AG04449 (cell line): Measurements from ENCODE around the gene HRCT1.

Experiments used
- CTCF ChIA-PET: fragments of 350-600 bp; formaldehyde crosslinking; extraction: SDS; loops from one replicate; lab custom pipeline; 2021; ENCODE audit warnings: antibody characterized with exemption; lab: Yijun Ruan, JAX
- POLR2A ChIA-PET: fragments of 400-600, 350-600 bp; formaldehyde crosslinking; extraction: SDS; loops from one replicate; lab custom pipeline; 2020; ENCODE audit warnings: antibody characterized with exemption, inconsistent platforms; lab: Yijun Ruan, JAX
- DNase-seq: peaks from one replicate; pipeline ENCODE4 v3.0.0-alpha.2; 2010; ENCODE audit warnings: low read depth, low spot score
- H3K4me3 ChIP-seq: 2 replicates; pipeline ENCODE4 v1.5.1; 2011; ENCODE audit warnings: low read depth, mild to moderate bottlenecking, control low read depth, low read length
- CTCF ChIP-seq: IDR thresholded peaks from one replicate; pipeline ENCODE4 v1.5.1; 2011; ENCODE audit warnings: mild to moderate bottlenecking, moderate library complexity, low read length, control low read depth, inconsistent platforms; ENCODE audit not compliant: insufficient read depth; ENCODE audit errors: missing control alignments

HRCT1 gene

GRCh38 chr9:35861161-35861897, 44.7 kb upstream of the HRCT1 start:
- no peak for DNase-seq
- CTCF ChIA-PET: interaction anchor here (5.0 kb wide), 1 partner anchor 21 kb away, joined by 25 read pairs; no protein-coding TSS in a partner anchor
- no peak overlapping the region for H3K4me3 ChIP-seq
- POLR2A ChIA-PET: interaction anchor here (1.0 kb wide), 1 partner anchor 13 kb away, joined by 5 read pairs; no protein-coding TSS in a partner anchor
- no peak for TF ChIP-seq CTCF

GRCh38 chr9:35862328-35862727, 43.7 kb upstream of the HRCT1 start:
- no peak for TF ChIP-seq CTCF
- no peak overlapping the region for H3K4me3 ChIP-seq

GRCh38 chr9:35863583-35863982, 42.4 kb upstream of the HRCT1 start:
- TF ChIP-seq CTCF: no peak
- CTCF ChIA-PET: interaction anchor here (0.8 to 5.0 kb wide), 4 partner anchors 19 to 82 kb away, joined by 3 to 25 read pairs (median 4); no protein-coding TSS in a partner anchor

More at GRCh38 chr9:35862328-35862727, 43.7 kb upstream of the HRCT1 start:
- CTCF ChIA-PET: interaction anchor here (5.0 kb wide), 1 partner anchor 20 kb away, joined by 25 read pairs; no protein-coding TSS in a partner anchor
- POLR2A ChIA-PET: no interaction called here
- DNase-seq: no peak

GRCh38 chr9:35864695-35865255, 41.2 kb upstream of the HRCT1 start:
- TF ChIP-seq CTCF: no peak
- POLR2A ChIA-PET: interaction anchor here (0.6 kb wide), 1 partner anchor 24 kb away, joined by 4 read pairs; no protein-coding TSS in a partner anchor
- CTCF ChIA-PET: interaction anchor here (0.6 to 5.0 kb wide), 6 partner anchors 11 to 81 kb away, joined by 3 to 25 read pairs (median 4); no protein-coding TSS in a partner anchor
- no peak for DNase-seq
- H3K4me3 ChIP-seq: no peak overlapping the region

More at GRCh38 chr9:35863583-35863982, 42.4 kb upstream of the HRCT1 start:
- no peak for DNase-seq
- H3K4me3 ChIP-seq: no peak overlapping the region
- POLR2A ChIA-PET: interaction anchor here (0.6 kb wide), 1 partner anchor 22 kb away, joined by 3 read pairs; no protein-coding TSS in a partner anchor

- DNase-seq: no peak
- CTCF ChIA-PET: interaction anchor here (1.5 kb wide), 1 partner anchor 43 kb away, joined by 4 read pairs; no protein-coding TSS in a partner anchor
- POLR2A ChIA-PET: no interaction called here
- H3K4me3 ChIP-seq: no peak overlapping the region
- TF ChIP-seq CTCF: no peak
Measured at GRCh38 chr9:35867538-35867937, 38.5 kb upstream of the HRCT1 start.

- no peak overlapping the region for H3K4me3 ChIP-seq
- CTCF ChIA-PET: interaction anchor here (0.7 to 1.2 kb wide), 3 partner anchors 9 to 13 kb away, joined by 3 to 7 read pairs (median 5); no protein-coding TSS in a partner anchor
- TF ChIP-seq CTCF: no peak
- DNase-seq: no peak
- POLR2A ChIA-PET: no interaction called here
Measured at GRCh38 chr9:35868933-35869332, 37.1 kb upstream of the HRCT1 start.
